SU-DHL-6 (cell line): Measurements from ENCODE around the gene OR2A42.
"Not testable (repeated sequence)": the region's sequence is repeated elsewhere in the genome, so short reads cannot be mapped to it uniquely, and the experiment has no call there.

Experiments
- H2AFZ ChIP-seq: fragments of 200-600 bp; sonication (generic); 2 replicates; pipeline ENCODE4 v1.6.1; 2014; ENCODE audit warnings: low read depth, mild to moderate bottlenecking, moderate library complexity, mixed read lengths, antibody characterized with exemption, low read length; ENCODE audit not compliant: severe bottlenecking
- H3F3A ChIP-seq: fragments of 200-600 bp; shearing (Covaris generic); 2 replicates; pipeline ENCODE4 v1.6.0; 2016; ENCODE audit warnings: antibody characterized with exemption, mild to moderate bottlenecking; ENCODE audit not compliant: insufficient read depth
- H3K27ac ChIP-seq: fragments of 200-600 bp; sonication (generic); 2 replicates; pipeline ENCODE4 v1.5.1; 2016; ENCODE audit warnings: low read depth, mild to moderate bottlenecking, low read length, moderate library complexity, mixed read lengths
- H3K27me3 ChIP-seq: fragments of 200-600 bp; sonication (generic), shearing (Covaris generic); 2 replicates; pipeline ENCODE4 v1.6.0; 2014; ENCODE audit warnings: mild to moderate bottlenecking, low read length
- H3K36me3 ChIP-seq: fragments of 200-600 bp; sonication (generic); 2 replicates; pipeline ENCODE4 v1.6.1; 2014; ENCODE audit warnings: mild to moderate bottlenecking, low read length, mixed read lengths
- H3K4me2 ChIP-seq: fragments of 300-600, 200-600 bp; shearing (Covaris generic), sonication (generic); 2 replicates; pipeline ENCODE4 v1.6.0; 2014; ENCODE audit warnings: low read length, low read depth, mild to moderate bottlenecking; ENCODE audit not compliant: poor library complexity, severe bottlenecking
- H3K4me3 ChIP-seq: fragments of 200-600 bp; sonication (generic); 2 replicates; pipeline ENCODE4 v1.5.1; 2014; ENCODE audit warnings: antibody characterized with exemption, low read length, mild to moderate bottlenecking, mixed read lengths; ENCODE audit not compliant: insufficient read depth, poor library complexity, severe bottlenecking
- H3K79me2 ChIP-seq: fragments of 200-600 bp; sonication (generic); 2 replicates; pipeline ENCODE4 v1.6.1; 2014; ENCODE audit warnings: mild to moderate bottlenecking, low read length, moderate library complexity; ENCODE audit not compliant: insufficient read depth
- H3K9ac ChIP-seq: fragments of 200-600 bp; sonication (generic); 2 replicates; pipeline ENCODE4 v1.7.0; 2014; ENCODE audit warnings: mild to moderate bottlenecking, low read length
- H3K9me2 ChIP-seq: fragments of 200-600 bp; sonication (generic); replicated peaks from 2 replicates; pipeline ENCODE4 v1.6.1; 2014; ENCODE audit warnings: low read length; ENCODE audit not compliant: insufficient read depth
- H3K9me3 ChIP-seq: fragments of 200-600 bp; sonication (generic); 2 replicates; pipeline ENCODE4 v1.6.1; 2014; ENCODE audit warnings: low read length, mixed read lengths; ENCODE audit not compliant: insufficient read depth
- H4K20me1 ChIP-seq: fragments of 200-600 bp; sonication (generic); 2 replicates; pipeline ENCODE4 v1.6.1; 2014; ENCODE audit warnings: low read depth, mild to moderate bottlenecking, antibody characterized with exemption, low read length, moderate library complexity, mixed read lengths

Gene OR2A42

GRCh38 chr7:144223675-144224074, 15.7 kb downstream of the OR2A42 start:
- not testable (repeated sequence) for H3K27me3 ChIP-seq

GRCh38 chr7:144220531-144220930, 18.9 kb downstream of the OR2A42 start:
- H3K9me2 ChIP-seq, H4K20me1 ChIP-seq, H3K79me2 ChIP-seq, H3K4me3 ChIP-seq, H3K9ac ChIP-seq, H3K27ac ChIP-seq, H3K9me3 ChIP-seq, H3K36me3 ChIP-seq, H3K4me2 ChIP-seq, H3K27me3 ChIP-seq, H2AFZ ChIP-seq, H3F3A ChIP-seq: not testable (repeated sequence)

More at GRCh38 chr7:144223675-144224074, 15.7 kb downstream of the OR2A42 start:
- H3F3A ChIP-seq, H4K20me1 ChIP-seq, H3K9ac ChIP-seq, H3K9me3 ChIP-seq, H3K4me2 ChIP-seq, H3K4me3 ChIP-seq, H3K9me2 ChIP-seq, H3K27ac ChIP-seq, H3K36me3 ChIP-seq, H3K79me2 ChIP-seq, H2AFZ ChIP-seq: not testable (repeated sequence)

- H2AFZ ChIP-seq, H3K27me3 ChIP-seq, H3K9me3 ChIP-seq, H3F3A ChIP-seq, H3K9ac ChIP-seq, H3K36me3 ChIP-seq, H4K20me1 ChIP-seq, H3K27ac ChIP-seq, H3K4me3 ChIP-seq, H3K9me2 ChIP-seq, H3K4me2 ChIP-seq, H3K79me2 ChIP-seq: not testable (repeated sequence)
Measured at GRCh38 chr7:144219149-144219548, 20.3 kb downstream of the OR2A42 start.

GRCh38 chr7:144218581-144218980, 20.8 kb downstream of the OR2A42 start:
- not testable (repeated sequence) for H3K79me2 ChIP-seq, H3K4me3 ChIP-seq, H3K9me2 ChIP-seq, H3K9me3 ChIP-seq, H4K20me1 ChIP-seq, H2AFZ ChIP-seq, H3K27me3 ChIP-seq, H3K4me2 ChIP-seq, H3F3A ChIP-seq, H3K36me3 ChIP-seq, H3K9ac ChIP-seq, H3K27ac ChIP-seq

- H3K9me2 ChIP-seq, H2AFZ ChIP-seq, H4K20me1 ChIP-seq, H3K27ac ChIP-seq, H3K9ac ChIP-seq, H3K36me3 ChIP-seq, H3F3A ChIP-seq, H3K4me3 ChIP-seq, H3K9me3 ChIP-seq, H3K79me2 ChIP-seq, H3K27me3 ChIP-seq, H3K4me2 ChIP-seq: not testable (repeated sequence)
Measured at GRCh38 chr7:144217200-144217599, 22.2 kb downstream of the OR2A42 start.

GRCh38 chr7:144205306-144205705, 34.1 kb downstream of the OR2A42 start:
- not testable (repeated sequence) for H3K27me3 ChIP-seq, H3K79me2 ChIP-seq, H4K20me1 ChIP-seq, H3K27ac ChIP-seq, H3K4me2 ChIP-seq, H2AFZ ChIP-seq, H3K9me2 ChIP-seq, H3K9me3 ChIP-seq, H3F3A ChIP-seq, H3K4me3 ChIP-seq, H3K9ac ChIP-seq, H3K36me3 ChIP-seq

GRCh38 chr7:144203086-144203485, 36.3 kb downstream of the OR2A42 start:
- H3K9me2 ChIP-seq, H3K79me2 ChIP-seq, H3K9me3 ChIP-seq, H2AFZ ChIP-seq, H3F3A ChIP-seq, H3K9ac ChIP-seq, H3K27ac ChIP-seq, H4K20me1 ChIP-seq, H3K27me3 ChIP-seq, H3K4me3 ChIP-seq, H3K4me2 ChIP-seq, H3K36me3 ChIP-seq: not testable (repeated sequence)

- not testable (repeated sequence) for H4K20me1 ChIP-seq, H3K27me3 ChIP-seq, H3K9me3 ChIP-seq, H2AFZ ChIP-seq, H3K36me3 ChIP-seq, H3K9ac ChIP-seq, H3K4me2 ChIP-seq, H3K79me2 ChIP-seq, H3K9me2 ChIP-seq, H3K4me3 ChIP-seq, H3F3A ChIP-seq, H3K27ac ChIP-seq
Measured at GRCh38 chr7:144201978-144202377, 37.4 kb downstream of the OR2A42 start.
